Activated CD4-positive, CD25-positive, alpha-beta regulatory T cell treated with anti-CD3 and anti-CD28 coated beads, Interleukin-2, amount 50 U/mL, for 16 hours (primary cell): ENCODE data around the gene NPHP4.

Source experiments
- DNase-seq: peaks from one replicate; pipeline ENCODE4 v3.0.0-alpha.2; 2020; ENCODE audit warnings: low read depth, low spot score

The NPHP4 gene

DNA sequence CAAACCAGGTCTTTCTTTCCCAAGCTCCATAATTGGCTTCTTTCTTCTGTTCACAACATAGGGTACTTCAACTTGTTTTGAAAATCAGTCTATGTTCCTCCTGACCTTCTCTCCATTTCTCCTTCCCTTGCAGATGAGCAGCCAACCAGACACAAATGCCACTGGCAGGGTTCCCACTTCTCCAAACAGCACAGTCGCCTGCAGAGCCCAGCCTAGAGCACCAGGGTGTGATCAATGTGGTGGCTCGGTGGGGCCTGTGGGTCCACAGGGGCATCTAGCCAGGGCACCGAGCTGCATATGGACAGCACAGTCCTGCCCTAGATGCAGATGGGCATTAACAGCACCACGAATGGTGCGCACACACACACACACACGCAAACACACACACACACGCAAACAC, 112.8 kb downstream of the NPHP4 start:
- DNase-seq: no peak

DNA sequence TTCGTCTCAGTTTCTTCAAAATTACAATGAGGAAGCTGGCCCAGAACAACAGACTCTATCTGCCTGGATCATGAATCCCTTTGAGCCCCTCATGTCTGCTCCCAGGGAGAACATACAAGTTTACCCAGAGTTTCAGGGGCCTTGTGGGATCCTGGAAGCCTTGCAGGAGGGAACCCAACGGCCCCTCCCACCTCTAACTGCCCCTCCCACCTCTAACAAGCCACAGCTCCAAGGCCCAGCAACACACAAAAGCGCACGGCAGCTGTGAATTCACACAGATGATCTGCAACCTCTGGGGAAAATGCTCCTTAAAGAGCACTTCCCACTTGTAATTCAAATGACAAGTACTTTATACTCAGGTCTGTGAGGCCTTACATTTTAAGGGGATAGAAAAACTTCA, 113.3 kb downstream of the NPHP4 start:
- no peak for DNase-seq

DNA sequence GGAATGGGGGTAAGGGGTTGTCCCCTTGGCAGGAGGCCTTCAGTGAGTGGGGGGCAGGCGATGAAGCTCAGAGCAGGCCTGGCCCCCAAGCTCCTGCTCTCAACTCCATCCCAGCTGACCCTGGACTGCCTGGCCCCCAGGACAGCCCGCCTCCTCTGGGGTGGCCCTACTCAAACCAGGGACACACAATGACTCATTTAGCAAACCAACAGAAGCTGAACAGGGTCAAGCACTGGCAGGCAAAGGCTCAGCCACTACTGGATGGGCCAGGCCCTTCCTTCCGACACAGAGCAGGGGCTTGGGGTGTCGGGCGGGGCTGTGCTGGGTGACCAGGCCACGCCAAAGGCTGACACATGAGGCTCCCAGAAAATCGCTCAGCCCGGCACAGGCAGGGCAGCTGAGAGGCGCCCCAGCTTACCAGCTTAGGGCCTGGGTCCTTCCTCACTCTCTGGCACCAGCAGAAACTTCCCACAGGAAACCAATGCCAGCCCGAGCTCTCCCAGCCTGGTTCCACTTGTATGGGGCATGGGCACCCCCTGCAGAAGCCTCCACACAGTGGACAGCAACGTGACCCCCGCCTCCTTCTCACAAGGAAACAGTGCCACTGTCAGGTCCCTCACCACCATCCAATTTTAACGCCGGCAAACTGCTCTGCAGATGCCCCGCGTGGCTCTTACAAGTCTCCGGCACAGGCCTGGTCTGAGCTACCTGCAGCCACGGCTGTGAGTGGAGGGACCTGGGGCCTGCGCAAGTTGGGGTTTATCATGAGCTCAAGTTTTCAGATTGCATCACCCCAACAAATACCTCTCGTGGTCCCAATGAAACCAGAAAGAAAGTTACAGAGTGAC, 114.3 kb downstream of the NPHP4 start:
- no peak for DNase-seq

DNA sequence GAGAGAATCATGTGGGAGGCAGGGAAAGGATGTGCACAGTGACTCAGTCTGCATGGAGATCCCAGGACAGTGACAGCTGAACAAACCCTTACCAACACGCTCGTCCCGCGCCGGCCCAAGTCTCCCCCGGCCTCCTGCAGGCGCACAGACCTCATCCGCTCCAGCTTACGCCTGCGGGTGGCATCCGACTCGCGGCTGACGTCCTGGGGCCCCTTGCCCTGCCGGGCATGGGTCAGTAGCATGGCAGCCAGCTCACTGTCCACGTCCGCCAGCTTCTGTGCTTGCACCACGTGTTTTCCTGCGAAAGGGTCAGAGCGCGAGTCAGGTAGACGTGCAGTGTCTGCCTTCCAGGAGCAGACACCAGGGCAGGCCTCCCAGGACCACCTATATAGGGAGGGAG, 115.2 kb downstream of the NPHP4 start:
- DNase-seq: no peak

DNA sequence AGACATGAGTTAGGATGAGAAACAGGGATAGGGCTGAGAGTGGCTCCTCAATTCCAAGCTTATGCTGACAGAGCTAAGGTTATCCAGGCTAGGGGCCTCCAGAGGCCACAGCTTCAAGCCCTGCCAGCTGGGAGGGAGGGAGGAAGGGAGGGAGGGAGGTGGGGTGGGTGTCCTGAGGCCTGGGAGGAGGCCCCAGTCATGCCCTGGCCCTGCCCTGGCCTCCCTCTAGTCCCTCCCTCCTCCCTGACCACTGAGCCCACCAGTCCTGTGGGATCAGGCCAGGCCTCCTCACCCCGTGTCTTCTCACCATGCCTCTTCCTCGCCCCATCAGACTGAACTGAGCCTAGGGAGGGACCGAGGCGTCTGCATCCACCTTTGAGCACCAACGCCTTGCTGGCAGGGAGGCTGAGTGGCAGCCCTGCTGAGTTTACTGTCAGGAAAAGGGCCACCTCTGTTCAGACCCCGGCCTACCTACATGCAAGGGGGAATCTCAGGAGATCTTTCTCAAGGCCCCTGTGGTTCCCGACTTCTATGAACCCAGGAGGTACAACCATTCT, 116.1 kb downstream of the NPHP4 start:
- DNase-seq: no peak

DNA sequence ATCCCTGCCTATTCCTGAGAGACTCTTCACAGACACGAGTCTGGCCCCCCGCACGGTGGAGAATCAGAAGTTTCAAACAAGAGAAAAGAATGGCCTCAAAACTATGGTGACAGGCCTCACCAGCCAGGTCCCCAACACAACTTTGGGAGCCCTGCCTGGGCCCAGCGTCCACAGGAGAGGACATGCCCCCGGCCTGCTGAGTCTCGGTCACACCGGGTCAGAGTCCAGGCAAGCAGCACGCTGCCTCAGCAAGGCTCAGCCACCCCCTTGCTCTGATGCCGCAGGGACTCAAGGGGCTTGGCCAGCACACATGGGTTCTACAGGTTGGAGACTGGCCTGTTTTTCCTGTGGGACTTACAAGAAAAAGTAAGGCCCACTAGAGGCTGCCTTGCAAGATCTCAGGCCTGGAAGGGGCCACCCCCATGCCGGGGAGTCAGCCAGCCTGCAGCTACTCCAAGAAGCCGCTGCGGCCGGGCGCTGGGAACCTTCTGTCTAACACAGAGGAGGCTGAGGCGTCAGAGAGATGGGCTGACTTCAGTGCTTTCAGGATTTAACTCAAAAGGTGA, 116.8 kb downstream of the NPHP4 start:
- no peak for DNase-seq

DNA sequence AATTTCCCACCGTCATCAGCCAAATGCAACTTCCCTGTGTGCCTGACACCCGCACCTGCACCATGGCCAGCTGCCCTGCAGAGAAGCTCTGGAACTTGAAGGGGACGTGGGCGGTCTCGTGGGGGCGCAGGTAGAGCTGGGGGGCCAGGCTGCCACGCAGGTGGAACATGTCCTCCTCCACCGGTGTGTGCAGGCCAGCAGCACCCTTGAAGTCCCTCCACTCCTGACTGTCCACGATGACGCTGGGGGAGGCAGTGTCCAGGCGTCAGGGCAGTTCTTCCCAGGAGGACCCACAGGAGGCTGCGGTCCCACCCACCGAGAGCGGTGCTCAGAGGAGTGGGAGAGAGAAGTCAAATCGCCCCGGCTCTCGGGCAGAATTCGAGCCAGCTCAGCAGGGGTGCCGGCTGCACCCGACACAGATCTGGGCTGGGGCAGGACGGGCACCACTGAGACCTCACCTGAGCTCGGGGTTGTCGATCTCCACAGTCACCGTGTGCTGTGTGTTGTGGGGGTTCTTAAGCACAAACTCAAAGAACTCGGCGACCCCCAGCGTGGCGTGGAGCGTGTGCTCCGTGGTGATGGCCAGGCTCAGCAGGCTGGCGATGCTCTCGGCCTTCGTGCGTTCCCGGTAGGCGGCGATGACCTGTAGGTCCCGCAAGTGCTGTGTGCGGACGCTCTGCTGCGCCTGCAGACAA, 117.7 kb downstream of the NPHP4 start:
- no peak for DNase-seq

DNA sequence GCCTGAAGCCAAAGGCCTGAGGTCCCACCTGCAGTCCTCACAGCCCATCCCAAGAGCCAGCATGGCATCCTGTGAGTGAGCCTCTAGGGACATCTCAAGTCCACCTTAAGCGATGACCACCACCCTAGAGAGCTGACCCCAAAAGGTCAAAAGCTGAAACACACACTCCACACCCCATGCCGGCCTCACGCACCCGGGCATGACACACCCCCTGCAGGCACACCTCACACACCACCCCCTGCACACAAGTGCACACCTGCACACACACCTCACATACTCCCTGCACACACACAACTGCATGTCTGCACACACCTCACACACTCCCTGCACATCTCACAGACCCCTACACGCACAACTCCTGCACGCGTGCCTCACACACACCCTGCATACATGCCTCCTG, 118.7 kb downstream of the NPHP4 start:
- DNase-seq: no peak

DNA sequence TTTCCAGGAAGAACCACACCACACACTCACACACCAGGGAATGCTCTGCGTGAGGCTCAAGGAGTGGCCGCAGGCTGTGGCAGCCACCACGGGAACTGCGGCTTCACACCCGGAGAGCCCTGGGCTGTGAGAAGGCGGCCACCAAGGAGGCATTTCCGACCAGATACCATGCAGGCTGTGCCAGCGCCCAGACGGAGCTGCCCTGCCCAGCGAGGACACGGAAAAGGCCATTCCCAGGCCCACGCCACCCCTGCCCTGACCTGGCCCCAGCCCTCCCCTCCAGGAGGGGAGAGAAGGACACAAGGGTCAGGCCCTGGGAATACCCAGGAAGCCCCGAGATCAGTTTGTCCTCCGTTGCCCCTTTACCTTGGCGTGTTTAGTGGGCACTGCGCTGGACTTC, 119.3 kb downstream of the NPHP4 start:
- no peak for DNase-seq

DNA sequence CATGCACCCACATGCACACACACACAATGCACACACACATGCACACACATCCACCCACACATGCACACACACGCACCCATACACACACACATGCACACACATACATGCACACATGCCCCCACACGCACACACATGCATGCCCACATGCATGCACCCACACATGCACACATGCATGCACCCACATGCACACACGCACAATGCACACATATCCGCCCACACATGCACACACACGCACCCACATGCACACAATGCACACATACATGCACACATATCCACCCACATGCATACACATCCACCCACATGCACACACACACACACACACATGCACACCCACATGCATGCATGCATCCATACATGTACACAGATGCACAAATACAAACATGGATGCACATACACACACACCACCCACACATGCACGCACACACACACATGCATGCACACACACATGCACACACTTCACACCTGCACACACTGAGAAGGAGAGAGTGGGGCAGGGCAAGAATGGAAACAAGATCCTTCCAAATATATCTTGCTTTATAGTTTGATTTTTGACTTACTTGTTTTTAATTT, 123.2 kb downstream of the NPHP4 start:
- DNase-seq: no peak

DNA sequence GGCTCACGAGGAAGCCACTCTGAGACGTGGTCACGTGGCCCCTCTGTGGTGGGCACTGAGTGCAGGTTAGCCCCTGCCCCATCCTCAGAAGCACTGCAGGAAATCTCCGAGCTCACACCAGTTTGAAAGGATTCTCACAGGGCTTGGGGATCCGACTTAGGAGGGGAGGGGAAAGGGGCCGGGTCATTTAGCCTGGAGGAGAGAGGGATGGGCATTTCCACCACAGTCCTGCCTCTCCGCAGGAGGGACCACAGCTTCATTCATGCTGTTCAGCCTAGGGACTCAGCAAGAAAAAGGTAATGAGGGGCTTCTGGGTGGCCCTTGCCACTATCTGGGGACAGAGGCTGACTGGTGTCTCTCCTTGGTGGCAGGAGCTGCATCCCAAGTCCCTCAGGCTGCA, 126.5 kb downstream of the NPHP4 start:
- no peak for DNase-seq

DNA sequence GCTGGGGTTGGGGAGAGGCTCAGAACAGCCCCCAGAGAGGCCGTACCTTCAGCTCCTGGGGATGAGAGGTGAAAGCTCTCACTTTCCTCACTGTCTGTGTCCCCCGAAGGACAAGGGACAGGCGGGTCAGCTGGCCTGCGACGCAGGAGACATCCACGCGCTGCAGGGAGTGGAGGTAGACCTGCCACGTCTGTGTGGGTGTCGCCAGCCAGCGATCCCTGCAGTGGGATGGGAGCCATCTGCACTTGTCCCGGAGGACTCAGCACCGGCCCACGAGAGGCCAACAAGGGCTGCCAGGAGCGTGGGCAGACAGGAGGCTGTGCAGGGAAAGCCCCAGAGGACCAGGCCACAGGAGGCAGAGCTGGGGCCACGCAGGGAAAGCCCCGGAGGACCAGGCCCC, 127.2 kb downstream of the NPHP4 start:
- DNase-seq: no peak

DNA sequence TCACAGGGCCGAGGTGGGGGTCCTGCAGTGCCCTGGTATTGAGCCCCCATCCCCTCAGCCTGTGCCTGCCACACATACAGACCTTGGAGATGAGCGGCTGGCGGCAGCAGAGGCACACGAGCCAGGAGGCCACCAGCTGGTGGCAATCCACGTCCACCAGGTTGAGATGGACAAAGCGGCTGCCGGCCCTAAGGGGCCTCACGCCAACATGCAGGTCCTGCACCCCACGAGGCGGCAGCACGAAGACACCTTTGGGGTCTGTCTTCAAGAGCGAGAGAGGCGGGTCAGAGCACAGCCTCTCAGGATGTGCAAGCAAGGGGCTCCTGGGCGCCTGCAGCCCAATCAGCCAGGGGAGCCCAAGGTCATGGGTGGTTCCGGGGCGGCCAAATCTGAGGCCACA, 128.0 kb downstream of the NPHP4 start:
- DNase-seq: no peak

DNA sequence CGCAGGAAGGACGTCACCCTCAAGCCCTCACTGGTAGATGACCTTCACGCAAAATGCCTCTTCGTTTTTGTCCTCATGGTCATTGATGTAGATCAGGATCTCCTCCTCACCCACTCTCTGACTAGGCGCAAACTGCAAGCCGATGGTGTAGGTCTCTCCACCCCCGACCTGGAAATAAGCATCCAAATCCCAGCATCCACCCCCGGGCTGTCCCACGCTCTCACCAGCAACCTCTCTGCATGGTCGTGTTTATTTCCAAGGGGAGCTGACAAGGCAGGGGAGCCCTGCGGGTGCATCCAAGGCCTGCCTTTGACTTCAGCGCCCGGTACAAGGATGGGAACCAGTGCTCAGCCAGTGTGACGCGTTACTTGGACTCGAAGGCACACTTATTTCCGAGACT, 129.0 kb downstream of the NPHP4 start:
- no peak for DNase-seq

DNA sequence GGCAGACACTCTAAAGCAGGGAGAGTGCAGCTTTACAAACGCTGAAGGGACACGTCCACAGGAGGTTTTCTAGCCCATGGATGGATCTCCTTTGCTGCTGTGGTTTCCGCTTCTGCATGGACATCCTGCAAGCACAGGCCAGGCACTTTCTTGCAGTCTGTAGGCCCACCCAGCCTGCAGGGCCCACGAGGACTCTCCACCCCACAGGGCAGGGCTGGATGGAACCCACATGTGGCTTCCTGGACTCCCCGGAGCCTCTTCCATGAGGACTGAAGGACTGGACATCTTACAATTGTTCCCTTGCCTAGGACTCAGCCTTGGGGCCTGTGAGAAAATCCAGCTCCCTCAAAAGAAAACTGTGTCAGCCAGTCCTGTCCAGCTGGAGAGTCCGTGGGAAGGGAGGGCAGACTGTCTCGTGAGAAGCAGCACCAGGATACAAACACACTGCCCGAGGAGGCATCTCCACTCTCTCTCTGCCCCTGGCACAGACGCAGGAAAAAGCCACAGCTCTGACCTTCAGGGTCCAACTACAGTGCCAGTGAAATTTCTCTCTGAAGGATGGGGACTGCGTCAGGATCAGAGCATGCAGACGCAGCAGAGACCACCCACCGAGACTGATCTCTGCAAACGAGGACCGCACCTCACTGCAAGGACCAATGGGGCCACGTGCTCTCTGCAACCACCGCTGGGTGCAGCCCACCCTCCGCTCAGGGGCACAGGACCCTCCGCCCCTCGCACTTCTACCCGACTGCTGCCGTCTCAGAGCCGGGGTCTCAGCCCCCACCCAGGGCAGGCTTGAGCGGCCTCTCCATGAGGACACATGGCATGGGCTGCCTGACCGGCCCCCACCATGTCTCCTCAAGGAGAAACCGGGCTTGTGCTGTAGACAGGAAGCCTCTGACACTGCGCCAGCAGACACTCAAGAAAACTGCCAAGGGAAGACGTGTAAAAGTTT, 130.1 kb downstream of the NPHP4 start:
- no peak for DNase-seq

DNA sequence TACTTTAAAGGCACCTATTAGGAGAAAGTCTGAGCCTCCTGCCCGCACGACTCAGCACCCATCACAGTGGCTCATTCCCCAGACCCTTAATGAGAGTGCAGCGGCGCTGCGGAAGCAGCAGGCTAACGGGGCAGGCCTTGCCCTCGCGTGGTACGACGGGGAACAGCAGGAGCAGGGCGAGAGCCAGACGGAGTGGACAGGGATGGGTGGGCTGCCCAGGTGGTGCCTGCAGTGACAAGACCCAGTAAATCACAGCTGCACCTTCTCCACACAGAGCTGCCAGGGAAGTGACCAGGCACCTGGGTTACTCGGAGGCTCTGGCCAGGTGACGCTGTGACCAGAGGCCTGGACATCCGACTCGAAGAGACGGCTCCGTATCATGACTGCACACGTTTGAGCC, 131.9 kb downstream of the NPHP4 start:
- DNase-seq: no peak

DNA sequence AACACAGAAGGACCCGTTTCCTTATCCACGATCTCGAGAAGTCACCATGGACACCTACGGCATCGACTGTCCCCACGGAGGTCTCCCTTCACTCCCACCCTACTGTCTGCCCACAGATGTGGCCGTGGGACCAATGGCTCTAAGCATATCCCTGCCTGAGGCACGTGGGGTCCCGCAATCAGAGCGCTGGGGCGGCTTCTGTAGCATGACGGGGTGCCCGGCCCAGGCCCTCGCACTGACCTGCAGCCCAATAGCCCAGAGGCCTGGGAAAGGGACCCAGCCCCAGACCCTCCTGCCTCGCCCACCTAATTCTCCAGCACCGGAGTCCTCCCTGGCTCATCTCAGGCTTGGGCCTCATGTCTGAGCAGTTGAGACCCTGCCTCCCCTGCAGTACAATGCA, 132.5 kb downstream of the NPHP4 start:
- no peak for DNase-seq

DNA sequence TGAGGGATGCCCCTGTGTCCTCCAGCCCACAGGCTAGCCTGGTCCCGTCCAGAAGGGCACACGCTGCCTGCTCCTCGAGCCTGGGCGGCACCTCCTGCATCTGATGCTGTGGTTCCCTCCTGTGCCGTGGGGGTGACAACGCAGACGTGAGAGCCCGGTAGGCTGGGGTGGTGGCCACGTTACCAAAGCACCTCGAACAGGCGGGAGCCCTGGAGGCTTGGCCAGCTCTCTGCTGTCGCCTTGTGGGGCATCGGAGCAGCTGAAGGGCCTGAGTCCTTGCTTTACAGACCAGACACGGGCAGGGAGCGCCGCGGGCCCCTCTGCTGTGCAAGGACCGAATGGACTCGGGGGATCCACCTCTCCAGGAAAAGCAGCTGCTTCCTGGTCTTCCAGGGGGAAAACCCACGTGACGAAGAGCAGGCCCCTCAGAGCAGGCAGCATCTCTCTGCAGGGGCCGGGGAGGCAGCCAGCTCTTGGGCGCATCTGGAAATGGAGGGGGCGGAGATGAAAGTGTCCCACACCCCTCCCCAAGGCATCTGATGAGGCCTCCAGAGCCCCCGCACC, 133.3 kb downstream of the NPHP4 start:
- DNase-seq: no peak

DNA sequence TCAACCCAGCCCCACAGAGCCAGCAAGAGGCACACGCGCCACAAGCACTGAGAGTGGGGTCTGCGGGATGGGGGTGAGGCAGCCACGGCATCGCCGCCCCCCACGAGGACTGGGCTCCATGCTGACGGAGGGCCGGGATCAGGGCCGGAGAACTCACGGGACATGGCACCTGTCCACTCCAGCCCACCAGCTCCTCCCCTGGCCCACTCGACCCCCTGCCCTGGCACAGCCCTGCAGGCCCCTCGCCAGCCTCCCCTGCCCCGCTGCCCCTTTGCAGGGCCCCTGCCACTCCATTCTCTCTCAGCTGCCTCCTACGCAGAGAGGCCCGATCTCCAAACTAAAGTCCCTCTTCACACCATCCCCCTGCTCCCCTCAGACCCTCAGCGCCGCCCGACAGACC, 134.0 kb downstream of the NPHP4 start:
- DNase-seq: no peak

DNA sequence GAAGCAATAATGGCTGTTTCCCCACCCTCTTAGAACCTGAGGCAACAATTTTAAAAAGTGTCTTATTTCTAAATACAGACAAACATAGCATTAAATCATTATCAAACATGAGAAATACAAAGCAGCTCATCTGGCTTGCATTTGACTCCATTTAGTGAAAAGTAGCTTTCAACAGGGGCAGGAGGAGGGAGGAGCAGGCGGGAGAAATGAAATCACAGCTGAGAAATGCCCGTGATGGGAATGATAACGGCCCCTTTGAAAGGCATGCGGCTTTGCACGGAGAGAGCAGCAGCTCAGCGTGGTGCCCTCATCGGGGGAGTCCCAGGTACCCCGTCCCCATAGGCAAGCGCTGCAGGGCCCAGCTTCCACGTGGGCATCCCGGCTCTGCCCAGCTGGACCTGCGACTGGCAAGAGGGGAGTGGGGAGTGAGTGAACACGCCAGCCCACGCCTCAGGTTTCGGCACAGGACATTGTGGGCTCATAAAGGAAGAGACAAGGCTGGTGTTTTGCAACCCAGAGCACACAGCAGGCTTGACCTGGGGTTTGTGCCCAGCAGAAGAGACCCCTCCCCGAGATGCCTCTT, 134.6 kb downstream of the NPHP4 start:
- no peak for DNase-seq
